Mesenchymal stem cell (in vitro differentiated cells and primary cell): ENCODE data around the gene DDX31.

Source experiments
- DNase-seq: peaks from one replicate; pipeline ENCODE4 v3.0.0-alpha.2; 2013
- H2AFZ ChIP-seq: one replicate; pipeline ENCODE4 v1.6.1; 2013; ENCODE audit warnings: low read depth, mild to moderate bottlenecking, control low read depth, inconsistent platforms, low read length, moderate library complexity
- H2AK5ac ChIP-seq: 2 replicates; pipeline ENCODE4 v1.6.1; 2013; ENCODE audit warnings: low read length, moderate library complexity, mild to moderate bottlenecking, inconsistent platforms; ENCODE audit not compliant: severe bottlenecking
- H2BK120ac ChIP-seq: one replicate; pipeline ENCODE4 v1.6.1; 2013; ENCODE audit warnings: low read depth, mild to moderate bottlenecking, inconsistent platforms, low read length, moderate library complexity
- H2BK12ac ChIP-seq, 2 experiments: one replicate each; pipeline ENCODE4 v1.6.1; 2013; ENCODE audit warnings: inconsistent platforms in 2 of 2, low read length in 2 of 2, mild to moderate bottlenecking in 2 of 2, moderate library complexity in 2 of 2, control low read depth in 1 of 2
- H2BK15ac ChIP-seq: one replicate; pipeline ENCODE4 v1.6.1; 2013; ENCODE audit warnings: mild to moderate bottlenecking, low read depth, inconsistent platforms; ENCODE audit not compliant: poor library complexity, severe bottlenecking
- H2BK5ac ChIP-seq: 2 replicates; pipeline ENCODE4 v1.6.1; 2013; ENCODE audit warnings: low read depth, mild to moderate bottlenecking, low read length, control low read depth, inconsistent platforms; ENCODE audit not compliant: poor library complexity, severe bottlenecking
- H3K14ac ChIP-seq, 2 experiments: one replicate each; pipeline ENCODE4 v1.6.1; 2013; ENCODE audit warnings: inconsistent platforms in 2 of 2, low read length in 2 of 2, control low read depth in 1 of 2, mild to moderate bottlenecking in 1 of 2, moderate library complexity in 1 of 2
- H3K18ac ChIP-seq, 2 experiments: one replicate each; pipeline ENCODE4 v1.6.1; 2013; ENCODE audit warnings: inconsistent platforms in 2 of 2, low read length in 2 of 2, control low read depth in 1 of 2, low read depth in 1 of 2, mild to moderate bottlenecking in 1 of 2
- H3K23ac ChIP-seq, 2 experiments: one replicate each; pipeline ENCODE4 v1.6.1; 2013; ENCODE audit warnings: inconsistent platforms in 2 of 2, low read length in 2 of 2, mild to moderate bottlenecking in 2 of 2, moderate library complexity in 2 of 2, control low read depth in 1 of 2
- H3K27ac ChIP-seq: 2 replicates; pipeline ENCODE4 v1.5.1; 2013; ENCODE audit warnings: mild to moderate bottlenecking, moderate library complexity, low read length, control low read depth, inconsistent platforms; ENCODE audit not compliant: poor library complexity, severe bottlenecking
- H3K27me3 ChIP-seq, 2 experiments: 2 replicates each; pipeline versions ENCODE4 v1.6.1 to v1.7.0; 2013; ENCODE audit warnings: low read length in 2 of 2, mild to moderate bottlenecking in 2 of 2, moderate library complexity in 2 of 2, control low read depth in 1 of 2, inconsistent platforms in 1 of 2; ENCODE audit not compliant: control insufficient read depth in 1 of 2, insufficient read depth in 1 of 2
- H3K36me3 ChIP-seq, 2 experiments: 2 replicates each; pipeline versions ENCODE4 v1.6.1 to v1.7.0; 2013; ENCODE audit warnings: low read length in 2 of 2, control low read depth in 1 of 2, inconsistent platforms in 1 of 2, low read depth in 1 of 2, mild to moderate bottlenecking in 1 of 2; ENCODE audit not compliant: insufficient read depth in 2 of 2, control insufficient read depth in 1 of 2
- H3K4ac ChIP-seq, 2 experiments: one replicate each; pipeline ENCODE4 v1.6.1; 2013; ENCODE audit warnings: inconsistent platforms in 2 of 2, low read length in 2 of 2, mild to moderate bottlenecking in 2 of 2, moderate library complexity in 2 of 2, control low read depth in 1 of 2, low read depth in 1 of 2
- H3K4me1 ChIP-seq: 2 replicates; pipeline ENCODE4 v1.6.1; 2013; ENCODE audit warnings: low read depth, low read length, control low read depth; ENCODE audit not compliant: control insufficient read depth, insufficient read depth
- H3K4me2 ChIP-seq: 2 replicates; pipeline ENCODE4 v1.6.1; 2013; ENCODE audit warnings: low read length, mild to moderate bottlenecking, inconsistent platforms; ENCODE audit not compliant: poor library complexity, severe bottlenecking
- H3K4me3 ChIP-seq, 2 experiments: 2 replicates each; pipeline versions ENCODE4 v1.5.1 to v1.7.0; 2013; ENCODE audit warnings: low read length in 2 of 2, mild to moderate bottlenecking in 2 of 2, control low read depth in 1 of 2, low read depth in 1 of 2; ENCODE audit not compliant: insufficient read depth in 1 of 2
- H3K79me1 ChIP-seq: replicated peaks from 2 replicates; pipeline ENCODE4 v1.6.1; 2013; ENCODE audit warnings: mild to moderate bottlenecking, control low read depth, low read length, inconsistent platforms; ENCODE audit not compliant: poor library complexity, severe bottlenecking
- H3K9ac ChIP-seq: 2 replicates; pipeline ENCODE4 v1.7.0; 2013; ENCODE audit warnings: mild to moderate bottlenecking, low read length, moderate library complexity
- H3K9me3 ChIP-seq: 2 replicates; pipeline ENCODE4 v1.7.0; 2013; ENCODE audit warnings: mild to moderate bottlenecking, low read length; ENCODE audit not compliant: control insufficient read depth
- H4K8ac ChIP-seq: one replicate; pipeline ENCODE4 v1.6.1; 2013; ENCODE audit warnings: inconsistent platforms, mild to moderate bottlenecking, low read length, moderate library complexity
- H4K91ac ChIP-seq: one replicate; pipeline ENCODE4 v1.6.1; 2013; ENCODE audit warnings: mild to moderate bottlenecking, low read length, inconsistent platforms
- WGBS: methylation state at CpG from one replicate; pipeline ENCODE4 v1.1.7; 2013; ENCODE audit warnings: mixed read lengths; 5-methylcytosine and 5-hydroxymethylcytosine counted together

The DDX31 gene

DNA sequence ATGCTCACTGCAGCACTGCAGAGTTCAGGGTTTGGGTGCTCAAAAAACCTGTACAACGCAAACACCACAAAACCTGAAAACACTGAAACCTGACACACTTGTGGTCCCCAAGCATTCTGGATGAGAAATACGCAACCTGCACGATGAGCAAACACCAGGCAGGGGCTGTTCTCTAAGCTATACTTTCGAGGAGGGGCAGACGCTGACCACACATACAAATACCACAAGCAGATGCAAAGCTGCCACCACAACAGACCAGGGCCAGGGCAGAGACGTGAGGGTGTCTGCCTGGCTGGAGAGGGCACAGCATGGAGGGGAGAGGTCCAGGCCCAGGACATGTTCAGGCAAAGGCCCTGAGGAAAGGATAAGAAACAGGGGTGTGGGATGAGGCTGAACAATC, 64.4 kb downstream of the DDX31 start:
- no peak overlapping the region for H2AFZ ChIP-seq

DNA sequence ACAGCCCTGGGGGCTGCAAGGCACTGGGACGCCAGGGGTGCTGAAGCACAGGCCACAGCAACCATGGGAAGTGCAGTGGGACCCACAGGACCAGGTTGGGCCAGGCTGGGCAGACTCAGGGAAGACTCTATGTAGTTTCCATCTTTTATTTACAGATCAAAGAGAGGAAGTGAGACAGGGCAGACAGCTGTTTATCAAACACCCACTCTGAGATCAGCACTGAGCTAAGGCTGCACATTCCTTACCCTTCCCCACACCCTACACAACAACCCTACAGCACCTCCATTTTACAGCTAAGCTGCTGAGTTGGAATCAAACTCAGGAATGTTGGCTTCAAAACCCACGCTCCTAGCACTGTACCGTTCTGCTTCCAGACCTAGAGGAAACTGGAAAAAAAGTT, 67.6 kb downstream of the DDX31 start:
- Histone ChIP-seq H4K8ac (no peak overlapping the region), H2AFZ (no peak overlapping the region), H3K79me1 (peaks cover 15% of the 10 kb centered on the region), H3K23ac (no peak overlapping the region), H2BK12ac (no peak overlapping the region), H3K14ac (no peak overlapping the region), H3K9me3 (no peaks in the 10 kb centered on the region), H2BK15ac (no peak overlapping the region), H2BK120ac (no peak overlapping the region), H3K27ac (no peak overlapping the region), H3K4me3 (no peak overlapping the region), H3K36me3 (peaks cover 56 to 88% of the 10 kb centered on the region in 2 experiments), H3K4me2 (no peak overlapping the region), H3K9ac (no peak overlapping the region), H3K4me1 (no peaks in the 10 kb centered on the region), H3K4ac (no peak overlapping the region), H2BK5ac (no peak overlapping the region), H3K27me3 (no peaks in the 10 kb centered on the region), H2AK5ac (no peak overlapping the region), H3K18ac (no peak overlapping the region), H4K91ac (no peak overlapping the region)
- no peak for DNase-seq
- 60% methylated on average over 3 of the region's 3 CpGs for WGBS

More for the DNA sequence above, 64.4 kb downstream of the DDX31 start:
- Histone ChIP-seq H2BK12ac (no peak overlapping the region), H3K9me3 (no peaks in the 10 kb centered on the region), H3K36me3 (peaks cover 50 to 79% of the 10 kb centered on the region in 2 experiments), H3K4me3 (no peak overlapping the region), H3K79me1 (peaks cover 12% of the 10 kb centered on the region), H3K9ac (no peak overlapping the region), H3K27me3 (no peaks in the 10 kb centered on the region), H3K27ac (no peak overlapping the region), H3K4me2 (no peak overlapping the region), H2BK120ac (no peak overlapping the region), H2BK15ac (no peak overlapping the region), H3K18ac (no peak overlapping the region), H3K4me1 (peaks cover 2% of the 10 kb centered on the region), H2AK5ac (no peak overlapping the region), H4K8ac (no peak overlapping the region), H3K4ac (no peak overlapping the region), H3K14ac (no peak overlapping the region), H3K23ac (no peak overlapping the region), H2BK5ac (no peak overlapping the region), H4K91ac (no peak overlapping the region)
- 91% methylated on average over 5 of the region's 6 CpGs for WGBS
- DNase-seq = no peak

DNA sequence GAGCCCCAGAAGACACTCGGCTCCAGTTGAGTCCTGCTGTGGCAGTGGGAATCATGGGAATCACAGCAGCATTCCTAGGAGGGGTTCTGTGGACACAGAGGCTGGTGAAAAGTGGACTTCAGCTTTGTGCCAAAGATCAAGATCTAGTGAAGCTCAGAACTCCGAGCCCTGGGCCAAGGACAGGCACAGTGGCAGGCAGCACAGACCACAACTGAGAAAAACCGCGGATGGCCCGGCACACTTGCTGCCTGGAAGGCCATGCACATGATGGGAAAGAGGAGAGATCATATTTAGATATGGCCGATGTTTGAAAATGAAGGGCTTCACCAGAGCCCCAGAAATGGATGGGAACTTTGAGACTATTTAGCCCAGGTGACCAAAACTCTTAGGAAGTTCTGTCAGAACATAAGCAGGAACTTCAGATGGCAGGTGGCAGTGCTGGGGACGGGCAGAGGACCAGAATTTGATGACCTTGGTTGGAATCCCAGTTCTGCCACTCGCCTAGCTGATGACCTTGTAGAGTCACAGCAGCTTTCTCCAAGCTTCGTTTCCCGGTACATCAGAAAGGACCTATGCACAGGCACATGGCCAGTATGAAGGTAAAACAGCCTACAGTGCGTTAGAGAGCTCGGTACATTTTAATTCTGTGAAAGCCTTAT, 69.3 kb downstream of the DDX31 start:
- Histone ChIP-seq H2AK5ac (no peak overlapping the region), H2AFZ (no peak overlapping the region), H2BK120ac (no peak overlapping the region), H3K4me1 (peaks cover 3% of the 10 kb centered on the region), H3K27ac (no peak overlapping the region), H3K27me3 (no peaks in the 10 kb centered on the region), H3K9ac (no peak overlapping the region), H3K23ac (no peak overlapping the region), H3K79me1 (peaks cover 18% of the 10 kb centered on the region), H3K9me3 (no peaks in the 10 kb centered on the region), H4K91ac (no peak overlapping the region), H3K18ac (no peak overlapping the region), H2BK15ac (no peak overlapping the region), H4K8ac (no peak overlapping the region), H2BK12ac (no peak overlapping the region), H2BK5ac (no peak overlapping the region), H3K4me3 (no peak overlapping the region), H3K4me2 (no peak overlapping the region), H3K4ac (no peak overlapping the region), H3K14ac (no peak overlapping the region), H3K36me3 (peaks cover 53 to 86% of the 10 kb centered on the region in 2 experiments)
- DNase-seq = no peak
- 95% methylated on average over 12 of the region's 12 CpGs for WGBS

DNA sequence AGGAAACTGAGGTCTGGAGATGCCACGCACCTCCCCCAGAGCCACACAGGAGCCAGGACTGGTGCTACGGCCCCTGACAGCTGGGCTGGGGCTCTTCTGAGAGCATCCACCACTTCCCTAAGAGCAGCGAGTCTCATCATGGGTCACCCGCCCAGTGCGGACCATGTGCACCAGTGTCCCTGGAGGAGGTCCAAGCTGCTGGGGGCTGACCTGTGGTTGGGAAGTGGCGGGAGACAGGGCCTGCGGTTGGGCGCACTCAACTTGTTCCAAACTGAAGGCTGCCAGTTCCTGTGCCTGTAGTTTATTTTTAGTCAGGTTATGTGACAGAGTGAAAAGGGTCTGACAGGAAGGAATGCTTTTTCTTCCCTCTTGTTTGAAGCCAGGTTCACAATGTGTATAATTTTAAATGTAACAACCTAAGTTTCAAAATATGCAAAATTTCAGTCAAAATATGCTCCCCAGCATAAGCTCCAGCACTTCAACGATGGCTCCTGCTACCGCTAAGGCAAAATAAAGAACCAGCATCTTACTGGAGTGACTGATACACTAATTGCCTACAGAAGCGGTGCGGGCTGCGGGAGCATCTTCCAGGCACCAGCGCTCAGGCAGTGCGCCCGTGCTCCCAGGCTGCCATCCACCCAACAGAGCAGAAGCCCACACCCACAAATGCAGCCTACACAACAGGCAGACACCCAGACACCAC, 72.6 kb downstream of the DDX31 start:
- H2BK12ac ChIP-seq = no peak overlapping the region
- no peak overlapping the region for H2AK5ac ChIP-seq
- H2BK120ac ChIP-seq = no peak overlapping the region
- peaks cover 14% of the 10 kb centered on the region for H3K79me1 ChIP-seq
- no peak overlapping the region for H4K91ac ChIP-seq
- H3K9me3 ChIP-seq = no peaks in the 10 kb centered on the region
- H3K18ac ChIP-seq = no peak overlapping the region
- DNase-seq = no peak
- H3K36me3 ChIP-seq = peaks cover 48 to 79% of the 10 kb centered on the region in 2 experiments
- no peak overlapping the region for H3K4ac ChIP-seq
- H3K9ac ChIP-seq = no peak overlapping the region
- H2BK5ac ChIP-seq = no peak overlapping the region
- no peak overlapping the region for H3K4me2 ChIP-seq
- no peak overlapping the region for H3K4me3 ChIP-seq
- H3K27me3 ChIP-seq = peaks cover 2 to 4% of the 10 kb centered on the region in 2 experiments
- H3K27ac ChIP-seq = no peak overlapping the region
- no peak overlapping the region for H2BK15ac ChIP-seq
- 98% methylated on average over 16 of the region's 16 CpGs for WGBS
- H4K8ac ChIP-seq = no peak overlapping the region
- no peak overlapping the region for H3K23ac ChIP-seq
- H2AFZ ChIP-seq = no peak overlapping the region
- H3K4me1 ChIP-seq = peaks cover 3% of the 10 kb centered on the region
- no peak overlapping the region for H3K14ac ChIP-seq
